ENCODE measurements around the gene DNTT.

GRCh38 chr10:96378741-96379140 lies 74.5 kb downstream of the DNTT start:
- TF ChIP-seq CTCF (IDR thresholded peaks at IDR 0.05; ENCODE audit: poor library complexity, severe bottlenecking) = no peak
- TF ChIP-seq POLR2AphosphoS5 (IDR thresholded peaks at IDR 0.05) = no peak
- TF ChIP-seq MXI1 (conservative IDR thresholded peaks at IDR 0.05; ENCODE audit: poor library complexity, severe bottlenecking) = no peak
- TF ChIP-seq EP300 (conservative IDR thresholded peaks at IDR 0.05; ENCODE audit: poor library complexity, severe bottlenecking) = no peak
- no peak for TF ChIP-seq SMC3 (conservative IDR thresholded peaks at IDR 0.05; ENCODE audit: poor library complexity)
- no peak for TF ChIP-seq TAF1 (IDR thresholded peaks at IDR 0.05; ENCODE audit: low read depth)
